Measurements from ENCODE around the gene PRSS3.

DNA sequence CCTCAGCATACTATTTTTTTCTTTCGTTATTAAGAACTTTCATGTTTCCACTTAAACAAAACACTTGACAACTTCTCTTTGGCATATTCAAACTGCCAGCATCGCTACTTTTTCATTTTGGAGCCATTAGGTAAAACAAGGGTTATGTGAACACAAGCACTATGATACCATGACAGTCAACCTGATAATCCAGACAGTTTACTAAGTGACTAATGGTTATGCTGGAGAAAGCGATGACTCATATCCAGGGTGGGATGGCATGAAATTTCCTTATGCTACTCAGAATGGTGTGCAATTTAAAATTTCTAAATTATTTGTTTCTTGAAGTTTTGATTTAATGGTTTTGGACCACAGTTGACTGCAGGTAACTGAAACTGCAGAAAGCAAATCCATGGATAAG is 29.9 kb upstream of the PRSS3 start:
- TF ChIP-seq, protein P1, sequence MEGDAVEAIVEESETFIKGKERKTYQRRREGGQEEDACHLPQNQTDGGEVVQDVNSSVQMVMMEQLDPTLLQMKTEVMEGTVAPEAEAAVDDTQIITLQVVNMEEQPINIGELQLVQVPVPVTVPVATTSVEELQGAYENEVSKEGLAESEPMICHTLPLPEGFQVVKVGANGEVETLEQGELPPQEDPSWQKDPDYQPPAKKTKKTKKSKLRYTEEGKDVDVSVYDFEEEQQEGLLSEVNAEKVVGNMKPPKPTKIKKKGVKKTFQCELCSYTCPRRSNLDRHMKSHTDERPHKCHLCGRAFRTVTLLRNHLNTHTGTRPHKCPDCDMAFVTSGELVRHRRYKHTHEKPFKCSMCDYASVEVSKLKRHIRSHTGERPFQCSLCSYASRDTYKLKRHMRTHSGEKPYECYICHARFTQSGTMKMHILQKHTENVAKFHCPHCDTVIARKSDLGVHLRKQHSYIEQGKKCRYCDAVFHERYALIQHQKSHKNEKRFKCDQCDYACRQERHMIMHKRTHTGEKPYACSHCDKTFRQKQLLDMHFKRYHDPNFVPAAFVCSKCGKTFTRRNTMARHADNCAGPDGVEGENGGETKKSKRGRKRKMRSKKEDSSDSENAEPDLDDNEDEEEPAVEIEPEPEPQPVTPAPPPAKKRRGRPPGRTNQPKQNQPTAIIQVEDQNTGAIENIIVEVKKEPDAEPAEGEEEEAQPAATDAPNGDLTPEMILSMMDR (conservative IDR thresholded peaks at IDR 0.05 in 1 of 2, IDR thresholded peaks at IDR 0.05 in 1 of 2; ENCODE audit: extremely low read depth in 1 of 2, insufficient read depth in 1 of 2, low read depth in 1 of 2, low read length in 2 of 2): no peak
- no peak for TF ChIP-seq EZH2 (IDR thresholded peaks at IDR 0.05; ENCODE audit: borderline replicate concordance, low read length)

Data from mammary epithelial cell (primary cell).